Lower leg skin (tissue), 3 donors: Measurements from ENCODE around the gene GLI3.

ENCODE experiments used
- POLR2A ChIP-seq, 2 donors: fragments of 450-650 bp; IDR thresholded peaks; one replicate each; pipeline ENCODE4 v1.6.1; 2016 to 2017; ENCODE audit warnings: antibody characterized with exemption in 2 of 2, mild to moderate bottlenecking in 1 of 2, moderate library complexity in 1 of 2
- TF ChIP-seq, protein P1 (sequence below), 3 donors: fragments of 450-650 bp; IDR thresholded peaks; one replicate each; pipeline ENCODE4 v1.5.1; 2016; ENCODE audit warnings: antibody characterized with exemption in 3 of 3, mild to moderate bottlenecking in 3 of 3, moderate library complexity in 2 of 3

DNA sequence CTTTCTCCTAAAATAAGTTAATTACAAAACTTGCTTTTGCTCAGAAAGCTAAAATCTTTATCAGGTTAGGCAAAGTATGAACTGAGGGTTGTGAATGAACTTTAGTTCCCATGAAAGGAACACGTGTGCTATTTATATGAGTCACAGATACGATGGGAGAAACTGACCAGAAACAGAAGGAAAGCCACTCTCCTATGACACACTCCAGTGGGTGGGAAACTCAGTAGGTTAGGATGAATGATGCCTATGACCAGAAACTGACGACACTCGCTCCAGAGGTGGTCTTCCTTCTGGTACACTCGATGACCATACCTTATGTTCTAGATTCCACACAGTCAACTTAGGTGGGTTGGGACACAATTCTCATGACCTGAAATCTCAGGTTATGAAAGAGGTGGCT is 318.4 kb downstream of the GLI3 start:
- TF ChIP-seq, protein P1, sequence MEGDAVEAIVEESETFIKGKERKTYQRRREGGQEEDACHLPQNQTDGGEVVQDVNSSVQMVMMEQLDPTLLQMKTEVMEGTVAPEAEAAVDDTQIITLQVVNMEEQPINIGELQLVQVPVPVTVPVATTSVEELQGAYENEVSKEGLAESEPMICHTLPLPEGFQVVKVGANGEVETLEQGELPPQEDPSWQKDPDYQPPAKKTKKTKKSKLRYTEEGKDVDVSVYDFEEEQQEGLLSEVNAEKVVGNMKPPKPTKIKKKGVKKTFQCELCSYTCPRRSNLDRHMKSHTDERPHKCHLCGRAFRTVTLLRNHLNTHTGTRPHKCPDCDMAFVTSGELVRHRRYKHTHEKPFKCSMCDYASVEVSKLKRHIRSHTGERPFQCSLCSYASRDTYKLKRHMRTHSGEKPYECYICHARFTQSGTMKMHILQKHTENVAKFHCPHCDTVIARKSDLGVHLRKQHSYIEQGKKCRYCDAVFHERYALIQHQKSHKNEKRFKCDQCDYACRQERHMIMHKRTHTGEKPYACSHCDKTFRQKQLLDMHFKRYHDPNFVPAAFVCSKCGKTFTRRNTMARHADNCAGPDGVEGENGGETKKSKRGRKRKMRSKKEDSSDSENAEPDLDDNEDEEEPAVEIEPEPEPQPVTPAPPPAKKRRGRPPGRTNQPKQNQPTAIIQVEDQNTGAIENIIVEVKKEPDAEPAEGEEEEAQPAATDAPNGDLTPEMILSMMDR (IDR thresholded peaks at IDR 0.05), result no peak
- no peak for TF ChIP-seq POLR2A (IDR thresholded peaks at IDR 0.05)
